HepG2 (cell line): ENCODE data around the gene SPINK9.

Experiments used
- ATF1 ChIP-seq: IDR thresholded peaks from 2 replicates; pipeline ENCODE4 v1.6.1; 2016; ENCODE audit warnings: mild to moderate bottlenecking, control low read depth
- GABPA ChIP-seq, 2 experiments: IDR thresholded peaks; 2 replicates each; pipeline ENCODE4 v1.6.1; 2011 to 2016; ENCODE audit warnings: low read depth in 2 of 2, low read length in 1 of 2, missing biosample characterization in 1 of 2, missing genetic modification characterization in 1 of 2
- MED1 ChIP-seq: sonication (generic); formaldehyde crosslinking; IDR thresholded peaks from 2 replicates; pipeline ENCODE4 v1.4.0; 2020; ENCODE audit warnings: missing genetic modification reagents
- MED8 ChIP-seq: sonication (generic); formaldehyde crosslinking; IDR thresholded peaks from 2 replicates; pipeline ENCODE4 v1.8.1; 2023; ENCODE audit warnings: mild to moderate bottlenecking, missing genetic modification reagents; ENCODE audit not compliant: insufficient replicate concordance
- PATZ1 ChIP-seq: sonication (generic); formaldehyde crosslinking; IDR thresholded peaks from 2 replicates; pipeline ENCODE4 v1.4.0; 2020; ENCODE audit warnings: missing genetic modification reagents
- POLR2A ChIP-seq, 2 experiments: IDR thresholded peaks; 2 replicates each; pipeline ENCODE4 v1.6.1; 2011; ENCODE audit warnings: low read depth in 2 of 2, low read length in 2 of 2, mild to moderate bottlenecking in 1 of 2, moderate library complexity in 1 of 2; ENCODE audit not compliant: insufficient read depth in 1 of 2
- PTBP1 ChIP-seq: fragments of 200-400 bp; formaldehyde crosslinking; IDR thresholded peaks from 2 replicates; pipeline ENCODE4 v1.6.1; 2018; ENCODE audit warnings: low read length, low read depth; ENCODE audit not compliant: poor library complexity, severe bottlenecking
- TAF1 ChIP-seq: sonication (generic); formaldehyde crosslinking; IDR thresholded peaks from 2 replicates; pipeline ENCODE4 v1.4.0; 2020; ENCODE audit warnings: missing genetic modification reagents
- TCF12 ChIP-seq, 2 experiments: fragments of 450-650 bp in 1 of 2; sonication (generic) in 1 of 2; formaldehyde crosslinking in 1 of 2; IDR thresholded peaks; 2 replicates each; pipeline versions ENCODE4 v1.6.1 to v1.8.0; 2017 to 2022; ENCODE audit warnings: antibody characterized with exemption in 1 of 2, mild to moderate bottlenecking in 1 of 2, missing genetic modification reagents in 1 of 2, moderate library complexity in 1 of 2
- TCF7L2 ChIP-seq: IDR thresholded peaks from 2 replicates; pipeline ENCODE4 v1.6.1; 2011; ENCODE audit warnings: mild to moderate bottlenecking, low read depth, low read length, moderate library complexity

- TF ChIP-seq MED1 (CRISPR knock-in tag), result no peak
- no peak for TF ChIP-seq MED8 (CRISPR knock-in tag)
- TF ChIP-seq TCF7L2, result no peak
- no peak for TF ChIP-seq POLR2A (IDR thresholded peaks at IDR 0.05; ENCODE audit: insufficient read depth in 1 of 2, low read depth in 2 of 2, low read length in 2 of 2)
- no peak for TF ChIP-seq PATZ1
- TF ChIP-seq ATF1 (CRISPR knock-in tag), result no peak
- no peak for TF ChIP-seq PTBP1
- TF ChIP-seq TAF1 (CRISPR knock-in tag), result no peak
- TF ChIP-seq GABPA (IDR thresholded peaks at IDR 0.05; ENCODE audit: low read depth, low read length), result no peak
- TF ChIP-seq GABPA (CRISPR knock-in tag; IDR thresholded peaks at IDR 0.05; ENCODE audit: low read depth), result no peak
- no peak for TF ChIP-seq TCF12 (IDR thresholded peaks at IDR 0.05)
- no peak for TF ChIP-seq TCF12 (CRISPR knock-in tag; IDR thresholded peaks at IDR 0.05)
Observed at GRCh38 chr5:148290271-148291195, 44.8 kb upstream of the SPINK9 start.
